PFSK-1 (cell line): ENCODE results near the gene SFTPD.

Experiments
- FOXP2 ChIP-seq: optimal IDR thresholded peaks from 2 replicates; pipeline ENCODE3; 2011; ENCODE audit warnings: borderline replicate concordance, control low read depth, inconsistent platforms; ENCODE audit not compliant: insufficient read depth; ENCODE audit errors: extremely low read length, extremely low read depth
- POLR2AphosphoS5 ChIP-seq: IDR thresholded peaks from 2 replicates; pipeline ENCODE4 v1.6.1; 2012; ENCODE audit warnings: low read depth, mild to moderate bottlenecking, control low read depth, low read length, moderate library complexity
- REST ChIP-seq, 2 experiments: IDR thresholded peaks; 2 replicates each; pipeline versions ENCODE4 v1.6.1 to v1.8.0; 2011 to 2012; ENCODE audit warnings: low read depth in 2 of 2, low read length in 2 of 2, control low read depth in 1 of 2, inconsistent platforms in 1 of 2, mild to moderate bottlenecking in 1 of 2, moderate library complexity in 1 of 2; ENCODE audit not compliant: insufficient read depth in 1 of 2
- SIN3A ChIP-seq: IDR thresholded peaks from 2 replicates; pipeline ENCODE4 v1.6.1; 2012; ENCODE audit warnings: mild to moderate bottlenecking, low read length, moderate library complexity, borderline replicate concordance; ENCODE audit not compliant: insufficient read depth
- TAF1 ChIP-seq: IDR thresholded peaks from 2 replicates; pipeline ENCODE4 v1.6.1; 2012; ENCODE audit warnings: low read length, control low read depth, borderline replicate concordance; ENCODE audit not compliant: insufficient read depth

SFTPD gene

GRCh38 chr10:79984851-79985250 lies 35.9 kb upstream of the SFTPD start:
- no peak for TF ChIP-seq TAF1
- no peak for TF ChIP-seq FOXP2
- TF ChIP-seq POLR2AphosphoS5 = no peak
- no peak for TF ChIP-seq REST (IDR thresholded peaks at IDR 0.05; ENCODE audit: insufficient read depth in 1 of 2, low read depth in 2 of 2, low read length in 2 of 2)
- no peak for TF ChIP-seq SIN3A

GRCh38 chr10:79983286-79983909 lies 34.5 kb upstream of the SFTPD start:
- TF ChIP-seq SIN3A (no peak), POLR2AphosphoS5 (no peak), FOXP2 (no peak), REST (IDR thresholded peaks at IDR 0.05; ENCODE audit: insufficient read depth in 1 of 2, low read depth in 2 of 2, low read length in 2 of 2) (no peak), TAF1 (no peak)

- TF ChIP-seq TAF1 = no peak
- no peak for TF ChIP-seq POLR2AphosphoS5
- TF ChIP-seq FOXP2 = no peak
- no peak for TF ChIP-seq SIN3A
- no peak for TF ChIP-seq REST (IDR thresholded peaks at IDR 0.05; ENCODE audit: insufficient read depth in 1 of 2, low read depth in 2 of 2, low read length in 2 of 2)
Measured at GRCh38 chr10:79982861-79983260, 34.0 kb upstream of the SFTPD start.

GRCh38 chr10:79982362-79982800 lies 33.5 kb upstream of the SFTPD start:
- no peak for TF ChIP-seq SIN3A
- no peak for TF ChIP-seq TAF1
- TF ChIP-seq FOXP2 = no peak
- TF ChIP-seq POLR2AphosphoS5 = no peak
- TF ChIP-seq REST (IDR thresholded peaks at IDR 0.05; ENCODE audit: insufficient read depth in 1 of 2, low read depth in 2 of 2, low read length in 2 of 2) = no peak
